GM12801 (cell line): Measurements from ENCODE around the gene DTD1.

Experiments
- CTCF ChIP-seq: IDR thresholded peaks from one replicate; pipeline ENCODE4 v1.5.1; 2011; ENCODE audit warnings: control low read depth; ENCODE audit not compliant: insufficient read length; ENCODE audit errors: extremely low read depth

Gene DTD1

GRCh38 chr20:18587665-18588573, at the start of gene DTD1:
Gene DTD1, plus strand, starts transcription at chr20:18588054. Its CDS starts 19 bp downstream, at chr20:18588073.
- TF ChIP-seq CTCF: no peak

- TF ChIP-seq CTCF: no peak
Measured at GRCh38 chr20:18541741-18542140, 46.1 kb upstream of the DTD1 start.

- no peak for TF ChIP-seq CTCF
Measured at GRCh38 chr20:18543216-18543615, 44.6 kb upstream of the DTD1 start.

- no peak for TF ChIP-seq CTCF
Measured at GRCh38 chr20:18543932-18544331, 43.9 kb upstream of the DTD1 start.

GRCh38 chr20:18545566-18545965, 42.3 kb upstream of the DTD1 start:
- TF ChIP-seq CTCF: no peak

- no peak for TF ChIP-seq CTCF
Measured at GRCh38 chr20:18548465-18548864, 39.4 kb upstream of the DTD1 start.

GRCh38 chr20:18553746-18554145, 34.1 kb upstream of the DTD1 start:
- no peak for TF ChIP-seq CTCF
